Stomach (tissue), 9 donors: ENCODE data around the gene CENPT. TPM values are rescaled to one million over a fixed set of nuclear protein-coding genes. Genes with fewer than 3 reads are reported as not detected.
A peak's percentile ranks its signal among the peaks of the same experiment; 100 is the strongest.

ENCODE experiments used
- DNase-seq, 2 donors: peaks; one replicate each; pipeline versions ENCODE4 v3.0.0 to v3.0.0-alpha.2; 2013 to 2019
- H3K27ac ChIP-seq, 5 donors: fragments of 200-600 bp in 4 of 5; sonication (generic) in 4 of 5; one replicate each; pipeline ENCODE4 v1.5.1; 2013 to 2019; ENCODE audit warnings: mild to moderate bottlenecking in 1 of 5, moderate library complexity in 1 of 5
- H3K27me3 ChIP-seq, 3 donors: fragments of 200-600 bp; sonication (generic); one replicate each; pipeline ENCODE4 v1.5.1; 2017 to 2019; ENCODE audit warnings: mixed run types in 1 of 3
- H3K36me3 ChIP-seq, 4 donors: fragments of 200-600 bp; sonication (generic); 1 replicate in 3 of 4; 2 replicates in 1 of 4; pipeline ENCODE4 v1.5.1; 2016 to 2019
- H3K4me1 ChIP-seq, 4 donors: fragments of 200-600 bp; sonication (generic); one replicate each; pipeline ENCODE4 v1.5.1; 2016 to 2019
- H3K4me3 ChIP-seq, 4 donors: fragments of 200-600 bp; sonication (generic) in 3 of 4; one replicate each; pipeline ENCODE4 v1.5.1; 2016 to 2019; ENCODE audit warnings: mild to moderate bottlenecking in 1 of 4
- H3K9me3 ChIP-seq, 4 donors: fragments of 200-600 bp; sonication (generic); one replicate each; pipeline ENCODE4 v1.5.1; 2016 to 2019
- EP300 ChIP-seq: sonication (generic); formaldehyde crosslinking; IDR thresholded peaks from one replicate; pipeline ENCODE4 v1.6.1; 2017; ENCODE audit warnings: antibody characterized with exemption
- POLR2A ChIP-seq, 4 donors: fragments of 450-650 bp; IDR thresholded peaks; one replicate each; pipeline ENCODE4 v1.6.1; 2016; ENCODE audit warnings: antibody characterized with exemption in 4 of 4, control low read depth in 2 of 4, mild to moderate bottlenecking in 1 of 4, moderate library complexity in 1 of 4
- POLR2AphosphoS5 ChIP-seq, 3 donors: sonication (generic); formaldehyde crosslinking; IDR thresholded peaks; one replicate each; pipeline ENCODE4 v1.6.1; 2016; ENCODE audit warnings: antibody characterized with exemption in 3 of 3
- WGBS, 5 donors: extraction: QIAGEN DNeasy Blood & Tissue Kit in 3 of 5; methylation state at CpG; one replicate each; pipeline versions ENCODE4 v1.1.5 to v1.1.7; 2013 to 2018; 5-methylcytosine and 5-hydroxymethylcytosine counted together
- intact Hi-C: fragments of 100-400 bp; cut with DNase I; formaldehyde crosslinking; loops from one replicate; pipeline ENCODE4 v1.15.1; 2023; ENCODE audit warnings: low total_unique reads
- polyA plus RNA-seq, 3 donors: library from polyadenylated mRNA; stranded (reverse); fragments of 200-250 nt; gene quantifications; one replicate each; pipeline ENCODE4 v1.2.3, GENCODE V29; 2013
- total RNA-seq, 5 donors: library from RNA; depleted of rRNA; stranded (reverse); fragments of >200 nt; gene quantifications; one replicate each; pipeline versions ENCODE4 v1.1.0 to v1.2.3, GENCODE V29; 2014 to 2016
- TF ChIP-seq, protein P1 (sequence below), 7 experiments: fragments of 450-650 bp in 4 of 7; fragments of 200-600 bp in 3 of 7; sonication (generic) in 3 of 7; IDR thresholded peaks; one replicate each; pipeline ENCODE4 v1.5.1; 2016 to 2019; ENCODE audit warnings: antibody characterized with exemption in 7 of 7, control low read depth in 2 of 7, mild to moderate bottlenecking in 1 of 7
- donor health status: healthy with polysubstance abuse.
- donor health status: Bipolar disorder and iron deficiency.
- donor health status: healthy.

The CENPT gene
- total and polyA plus RNA-seq, 8 donors = 27.4 to 80.7 (median 56.5) TPM

DNA sequence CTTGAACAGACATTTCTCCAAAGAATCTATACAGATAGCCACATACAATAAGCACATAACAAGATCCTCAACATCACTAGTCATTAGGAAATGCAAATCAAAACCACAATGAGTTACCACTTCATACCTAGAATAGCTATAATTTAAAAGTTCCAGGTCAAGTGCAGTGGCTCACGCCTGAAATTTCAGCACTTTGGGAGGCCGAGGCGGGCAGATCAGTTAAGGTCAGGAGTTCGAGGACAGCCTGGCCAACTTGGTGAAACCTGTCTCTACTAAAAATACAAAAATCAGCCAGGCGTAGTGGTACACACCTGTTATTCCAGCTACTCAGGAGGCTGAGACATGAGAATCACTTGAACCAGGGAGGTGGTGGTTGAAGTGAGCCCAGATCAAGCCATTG lies 61.0 kb downstream of the CENPT start:
- peaks cover 4 to 9% (median 7%) of the 10 kb centered on the region in 4 donors for H3K4me1 ChIP-seq
- H3K9me3 ChIP-seq = no peaks in the 10 kb centered on the region
- whole genome bisulfite sequencing, 5 donors = 88 to 97% (median 93%) methylated on average over 5 of the region's 5 CpGs
- TF ChIP-seq, protein P1, sequence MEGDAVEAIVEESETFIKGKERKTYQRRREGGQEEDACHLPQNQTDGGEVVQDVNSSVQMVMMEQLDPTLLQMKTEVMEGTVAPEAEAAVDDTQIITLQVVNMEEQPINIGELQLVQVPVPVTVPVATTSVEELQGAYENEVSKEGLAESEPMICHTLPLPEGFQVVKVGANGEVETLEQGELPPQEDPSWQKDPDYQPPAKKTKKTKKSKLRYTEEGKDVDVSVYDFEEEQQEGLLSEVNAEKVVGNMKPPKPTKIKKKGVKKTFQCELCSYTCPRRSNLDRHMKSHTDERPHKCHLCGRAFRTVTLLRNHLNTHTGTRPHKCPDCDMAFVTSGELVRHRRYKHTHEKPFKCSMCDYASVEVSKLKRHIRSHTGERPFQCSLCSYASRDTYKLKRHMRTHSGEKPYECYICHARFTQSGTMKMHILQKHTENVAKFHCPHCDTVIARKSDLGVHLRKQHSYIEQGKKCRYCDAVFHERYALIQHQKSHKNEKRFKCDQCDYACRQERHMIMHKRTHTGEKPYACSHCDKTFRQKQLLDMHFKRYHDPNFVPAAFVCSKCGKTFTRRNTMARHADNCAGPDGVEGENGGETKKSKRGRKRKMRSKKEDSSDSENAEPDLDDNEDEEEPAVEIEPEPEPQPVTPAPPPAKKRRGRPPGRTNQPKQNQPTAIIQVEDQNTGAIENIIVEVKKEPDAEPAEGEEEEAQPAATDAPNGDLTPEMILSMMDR (IDR thresholded peaks at IDR 0.05) = no peak
- TF ChIP-seq EP300 (no peak), POLR2A (IDR thresholded peaks at IDR 0.05) (no peak), POLR2AphosphoS5 (IDR thresholded peaks at IDR 0.05) (no peak)
- intact Hi-C loops = no loop called here
- no peak overlapping the region for H3K4me3 ChIP-seq
- H3K36me3 ChIP-seq = peaks cover 0 to 4% (median 0%) of the 10 kb centered on the region in 4 donors
- DNase-seq = no peak
- H3K27ac ChIP-seq = no peak overlapping the region
- no peaks in the 10 kb centered on the region for H3K27me3 ChIP-seq

DNA sequence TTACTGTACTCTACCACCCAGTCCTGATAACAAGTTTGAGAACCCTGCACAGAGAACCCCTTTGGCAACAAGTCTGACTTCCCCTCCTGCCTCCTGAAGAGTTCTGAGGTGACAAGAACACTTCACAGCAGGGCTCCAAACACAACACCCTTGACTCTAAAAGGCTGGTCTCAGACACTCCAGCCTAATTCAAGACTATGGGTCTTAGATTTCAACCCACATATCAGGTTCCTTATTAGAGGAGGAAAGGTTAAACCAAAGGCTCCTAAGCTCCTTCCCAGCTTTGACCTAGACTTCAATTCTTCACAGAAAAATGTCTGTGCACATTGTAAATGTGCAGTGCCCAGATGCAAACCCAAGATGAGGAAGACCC lies 64.2 kb downstream of the CENPT start:
- Histone ChIP-seq H3K4me1 (peaks cover 9 to 36% (median 33%) of the 10 kb centered on the region in 4 donors), H3K4me3 (no peak overlapping the region), H3K9me3 (no peaks in the 10 kb centered on the region), H3K36me3 (peaks cover 0 to 6% (median 2%) of the 10 kb centered on the region in 4 donors), H3K27me3 (no peaks in the 10 kb centered on the region), H3K27ac (no peak overlapping the region)
- DNase-seq = no peak
- intact Hi-C loops = no loop called here
- TF ChIP-seq EP300 (no peak), POLR2AphosphoS5 (IDR thresholded peaks at IDR 0.05) (no peak), POLR2A (IDR thresholded peaks at IDR 0.05) (no peak)
- TF ChIP-seq, protein P1 (IDR thresholded peaks at IDR 0.05) = no peak

DNA sequence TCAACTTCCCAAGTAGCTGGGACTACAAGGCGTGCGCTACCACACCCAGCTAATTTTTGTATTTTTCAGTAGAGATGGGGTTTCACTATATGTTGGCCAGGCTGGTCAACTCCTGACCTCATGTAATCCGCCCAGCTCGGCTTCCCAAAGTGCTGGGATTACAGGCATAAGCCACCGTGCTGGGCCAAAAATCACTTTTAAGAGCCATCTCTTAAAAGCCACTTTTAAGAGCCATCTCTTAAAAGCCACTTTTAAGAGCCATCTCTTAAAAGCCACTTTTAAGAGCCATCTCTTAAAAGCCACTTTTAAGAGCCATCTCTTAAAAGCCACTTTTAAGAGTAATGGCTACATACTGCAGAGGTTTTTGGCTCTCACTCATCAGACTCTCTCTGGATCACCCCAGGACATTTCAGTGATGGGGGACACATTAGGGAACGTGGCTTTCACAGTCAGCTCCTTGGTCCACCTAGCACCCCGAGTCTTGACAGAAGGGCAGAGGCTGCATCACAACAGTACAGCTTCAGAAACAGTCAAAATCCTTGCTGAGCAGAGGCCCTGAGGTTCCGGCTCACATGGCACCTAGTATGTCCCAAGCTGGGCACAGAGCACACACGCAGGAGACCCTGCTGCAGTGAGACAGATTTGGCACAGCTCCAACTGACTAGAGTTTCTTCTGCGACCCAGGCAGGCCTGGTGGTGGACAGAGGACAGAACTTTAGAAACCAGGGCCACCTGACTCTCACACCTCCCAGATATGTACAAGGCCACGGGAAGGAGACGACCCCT lies 64.7 kb downstream of the CENPT start:
- no peak for TF ChIP-seq POLR2AphosphoS5 (IDR thresholded peaks at IDR 0.05)
- Histone ChIP-seq H3K27me3 (no peaks in the 10 kb centered on the region), H3K9me3 (no peaks in the 10 kb centered on the region), H3K36me3 (peaks cover 0 to 6% (median 2%) of the 10 kb centered on the region in 4 donors), H3K27ac (no peak overlapping the region), H3K4me1 (peaks cover 9 to 36% (median 33%) of the 10 kb centered on the region in 4 donors), H3K4me3 (no peak overlapping the region)
- no peak for DNase-seq
- WGBS, 5 donors = 89 to 93% (median 91%) methylated on average over 10 to 12 of the region's 12 CpGs
- intact Hi-C loops = no loop called here

DNA sequence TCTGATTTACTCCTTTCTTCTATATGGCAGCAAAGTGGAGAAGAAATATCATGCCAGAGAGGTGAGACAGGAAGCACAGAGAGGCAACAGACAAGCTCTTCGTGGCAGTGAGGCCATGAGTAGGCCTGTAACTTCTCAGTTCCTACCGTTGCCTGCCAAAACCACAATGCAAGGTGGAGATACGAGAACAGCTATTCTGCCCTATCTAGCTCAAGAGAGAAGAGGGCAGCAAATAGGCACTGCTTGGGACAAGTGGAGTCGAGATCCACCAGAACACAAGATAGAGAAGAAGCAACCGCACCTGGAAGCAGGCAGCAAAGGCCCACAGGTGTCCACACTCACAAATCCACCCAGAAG lies 66.0 kb downstream of the CENPT start:
- Histone ChIP-seq H3K27ac (peak overlapping the region in 1 of 5 donors; percentile 38), H3K36me3 (peaks cover 0 to 6% (median 2%) of the 10 kb centered on the region in 4 donors), H3K9me3 (no peaks in the 10 kb centered on the region), H3K27me3 (no peaks in the 10 kb centered on the region), H3K4me3 (no peak overlapping the region), H3K4me1 (peaks cover 9 to 36% (median 33%) of the 10 kb centered on the region in 4 donors)
- 35 to 58% (median 54%) methylated on average over 5 of the region's 5 CpGs for WGBS, 5 donors
- intact Hi-C loops = no loop called here
- TF ChIP-seq POLR2AphosphoS5 (IDR thresholded peaks at IDR 0.05) (no peak), POLR2A (IDR thresholded peaks at IDR 0.05) (no peak), EP300 (no peak)
- TF ChIP-seq, protein P1 (IDR thresholded peaks at IDR 0.05) = no peak
- peak in 1 of 2 donors; percentile 14 for DNase-seq
